PC-3 (cell line): ENCODE measurements around the gene SOWAHC.

Source experiments
- CTCF ChIP-seq: fragments of 300-600 bp; sonication (generic); conservative IDR thresholded peaks from 2 replicates; pipeline ENCODE4 v1.5.1; 2017; ENCODE audit warnings: antibody characterized with exemption, low read depth, mild to moderate bottlenecking, low read length
- EZH2 ChIP-seq: fragments of 300-600 bp; sonication (generic); IDR thresholded peaks from one replicate; pipeline ENCODE4 v1.6.1; 2017; ENCODE audit warnings: antibody characterized with exemption, mild to moderate bottlenecking, low read length; ENCODE audit not compliant: unreplicated experiment
- EZH2phosphoT487 ChIP-seq: fragments of 300-600 bp; sonication (generic); IDR thresholded peaks from 2 replicates; pipeline ENCODE4 v1.6.1; 2018; ENCODE audit warnings: mild to moderate bottlenecking, antibody characterized with exemption, low read length, borderline replicate concordance

GRCh38 chr2:109637749-109638570 lies 23.8 kb downstream of the SOWAHC start:
- TF ChIP-seq CTCF (no peak), EZH2phosphoT487 (no peak), EZH2 (no peak)
